ENCODE data around the gene CELSR3.

Gene CELSR3

DNA sequence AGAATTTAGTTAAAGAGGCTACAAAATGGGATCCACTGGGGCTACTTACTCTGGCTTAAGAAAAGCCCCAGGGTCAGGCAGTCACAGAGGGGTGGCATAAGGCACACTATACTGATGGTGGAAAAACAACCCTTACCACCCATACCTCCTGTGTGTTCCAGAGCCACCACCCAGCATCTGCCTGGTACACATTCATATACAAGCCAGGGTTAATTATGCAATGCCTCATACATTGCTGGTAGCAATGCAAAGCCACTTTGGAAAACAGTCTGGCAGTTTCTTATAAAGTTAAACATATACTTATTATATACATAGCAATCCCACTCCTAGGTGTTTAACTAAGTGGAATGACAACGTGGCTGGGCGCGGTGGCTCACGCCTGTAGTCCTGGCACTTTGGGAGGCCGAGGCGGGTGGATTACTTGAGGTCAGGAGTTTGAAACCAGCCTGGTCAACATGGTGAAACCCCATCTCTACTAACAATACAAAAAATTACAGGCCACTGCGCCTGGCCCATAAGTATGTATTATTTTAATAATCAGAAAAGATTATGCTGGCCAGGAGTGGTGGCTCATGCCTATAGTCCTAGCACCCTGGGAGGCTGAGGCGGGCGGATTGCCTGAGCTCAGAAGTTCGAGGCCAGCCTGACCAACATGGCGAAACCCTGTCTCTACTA, 38.2 kb upstream of the CELSR3 start:
- no peak for DNase-seq (ENCODE audit: low read depth)
- no peak overlapping the region for H3K4me3 ChIP-seq (ENCODE audit: low read depth, low read length)
- no peak for TF ChIP-seq CTCF (IDR thresholded peaks at IDR 0.05; ENCODE audit: low read depth, low read length, missing control alignments)

DNA sequence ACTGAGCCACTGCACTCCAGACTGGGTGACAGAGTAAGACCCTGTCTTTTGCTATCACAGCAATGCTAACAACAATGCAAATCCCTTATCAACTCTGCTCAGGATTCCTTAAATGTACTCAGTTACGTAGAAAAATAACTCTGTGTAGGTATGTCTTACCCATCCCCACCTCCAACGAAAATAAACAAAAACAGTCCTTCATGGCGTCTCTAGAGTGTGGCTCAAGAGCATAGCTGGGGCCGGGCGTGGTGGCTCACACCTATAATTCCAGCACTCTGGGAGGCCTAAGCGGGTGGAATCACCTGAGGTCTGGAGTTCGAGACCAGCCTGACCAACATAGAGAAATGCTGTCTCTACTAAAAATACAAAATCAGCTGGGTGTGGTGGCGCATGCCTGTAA, 36.2 kb upstream of the CELSR3 start:
- DNase-seq (ENCODE audit: low read depth): no peak
- H3K4me3 ChIP-seq (ENCODE audit: low read depth, low read length): no peak overlapping the region
- TF ChIP-seq CTCF (IDR thresholded peaks at IDR 0.05; ENCODE audit: low read depth, low read length, missing control alignments): no peak

GRCh38 chr3:48697952-48698351, 35.3 kb upstream of the CELSR3 start:
- no peak for DNase-seq (ENCODE audit: low read depth)
- H3K4me3 ChIP-seq (ENCODE audit: low read depth, low read length): no peak overlapping the region
- TF ChIP-seq CTCF (IDR thresholded peaks at IDR 0.05; ENCODE audit: low read depth, low read length, missing control alignments): peak; percentile 5

- DNase-seq (ENCODE audit: low read depth): no peak
- TF ChIP-seq CTCF (IDR thresholded peaks at IDR 0.05; ENCODE audit: low read depth, low read length, missing control alignments): no peak
- H3K4me3 ChIP-seq (ENCODE audit: low read depth, low read length): no peak overlapping the region
These were observed 33.9 kb upstream of the CELSR3 start for GRCh38 chr3:48696601-48697000.

DNA sequence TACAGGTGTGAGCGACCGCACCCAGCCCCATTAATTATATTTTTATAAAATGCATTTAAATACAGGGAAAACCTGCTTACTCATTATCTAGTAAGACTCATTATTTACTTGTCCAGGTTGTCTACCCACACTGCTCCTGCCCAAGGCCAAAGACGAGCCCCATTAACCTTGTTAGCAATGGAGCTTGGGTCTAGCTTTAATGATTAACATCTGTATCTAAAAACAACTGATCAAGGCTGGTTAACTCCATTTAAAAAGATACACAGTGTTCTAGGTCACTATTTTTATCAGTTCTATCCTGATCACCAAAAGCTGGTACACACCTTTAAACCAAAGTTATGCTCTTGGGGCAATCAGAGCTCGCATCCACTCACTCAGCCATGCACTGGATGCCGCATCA, 33.5 kb upstream of the CELSR3 start:
- no peak for DNase-seq (ENCODE audit: low read depth)
- H3K4me3 ChIP-seq (ENCODE audit: low read depth, low read length): no peak overlapping the region
- no peak for TF ChIP-seq CTCF (IDR thresholded peaks at IDR 0.05; ENCODE audit: low read depth, low read length, missing control alignments)

DNA sequence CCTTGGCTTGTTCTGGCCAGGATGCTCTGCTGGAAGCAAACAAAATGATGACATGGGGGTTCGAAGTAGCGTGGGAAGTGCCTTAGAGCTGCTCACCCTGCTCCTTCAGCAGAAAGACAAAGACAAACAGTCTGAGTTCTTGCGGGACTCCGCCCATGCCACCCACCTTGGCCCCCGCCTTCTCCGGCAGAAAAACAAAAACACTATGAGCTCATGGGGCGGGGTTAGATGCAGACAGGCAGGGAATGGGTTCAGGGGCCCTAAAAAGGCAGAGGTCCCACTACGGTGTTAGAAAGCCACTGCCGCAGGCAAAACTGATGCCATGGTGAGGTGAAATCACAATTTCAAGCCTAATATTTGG, 32.7 kb upstream of the CELSR3 start:
- no peak overlapping the region for H3K4me3 ChIP-seq (ENCODE audit: low read depth, low read length)
- no peak for DNase-seq (ENCODE audit: low read depth)
- TF ChIP-seq CTCF (IDR thresholded peaks at IDR 0.05; ENCODE audit: low read depth, low read length, missing control alignments): no peak

Data from GM12864 (cell line).